Uterine smooth muscle cell (primary cell): ENCODE results near the gene DNPEP. TPM values are rescaled to one million over a fixed set of nuclear protein-coding genes. Genes with fewer than 3 reads are reported as not detected.

ENCODE experiments used
- total RNA-seq: library from RNA; depleted of rRNA; stranded (reverse); fragments of >200 nt; gene quantifications from 2 replicates; pipeline ENCODE4 v1.2.3, GENCODE V29; 2014

The DNPEP gene
- total RNA-seq: 80.4 and 85.0 TPM in 2 replicates

GRCh38 chr2:219387306-219388120, at the start of gene DNPEP:
TSS of gene DNPEP (minus strand) at chr2:219387912. CDS start at chr2:219387794, 118 bp downstream.

GRCh38 chr2:219434718-219435525, 47.2 kb upstream of the DNPEP start, which contains the start of gene SPEG:
TSS of gene SPEG (plus strand) at chr2:219434843. CDS start at chr2:219434978, 135 bp downstream.

GRCh38 chr2:219418155-219419011, 30.7 kb upstream of the DNPEP start, which contains the start of gene DES:
TSS of gene DES (plus strand) at chr2:219418377. CDS start at chr2:219418463, 86 bp downstream.

GRCh38 chr2:219332542-219332941, 55.2 kb downstream of the DNPEP start, which contains the start of gene RESP18:
TSS of gene RESP18 (minus strand) at chr2:219332744.

Other genes starting within 250 kb of the DNPEP start
- 19.7 and 23.9 TPM in 2 replicates for gene NHEJ1, start 227.1 kb downstream of the DNPEP start, total RNA-seq
- gene SLC23A3, start 217.9 kb downstream of the DNPEP start, total RNA-seq: 1.00 and 2.5 TPM in 2 replicates
- 26.9 and 31.2 TPM in 2 replicates for gene CNPPD1, start 211.0 kb downstream of the DNPEP start, total RNA-seq
- gene RETREG2, start 209.6 kb downstream of the DNPEP start, total RNA-seq: 75.1 and 77.5 TPM in 2 replicates
- gene ZFAND2B, start 181.1 kb downstream of the DNPEP start, total RNA-seq: 25.5 and 30.0 TPM in 2 replicates
- gene ABCB6, start 169.0 kb downstream of the DNPEP start, total RNA-seq: 28.1 and 38.4 TPM in 2 replicates
- 27.0 and 40.4 TPM in 2 replicates for gene ATG9A, start 158.3 kb downstream of the DNPEP start, total RNA-seq
- gene ANKZF1, start 158.1 kb downstream of the DNPEP start, total RNA-seq: 23.4 and 27.0 TPM in 2 replicates
- 17.5 and 19.1 TPM in 2 replicates for gene GLB1L, start 142.5 kb downstream of the DNPEP start, total RNA-seq
- 42.4 and 48.9 TPM in 2 replicates for gene STK16, start 142.4 kb downstream of the DNPEP start, total RNA-seq
- gene TUBA4B, start 134.7 kb downstream of the DNPEP start, total RNA-seq: 0.11 TPM in 1 of 2 replicates, not detected in the other
- 6.9 and 11.5 TPM in 2 replicates for gene TUBA4A, start 134.0 kb downstream of the DNPEP start, total RNA-seq
- gene DNAJB2, start 108.5 kb downstream of the DNPEP start, total RNA-seq: 47.1 and 51.1 TPM in 2 replicates
- 9.0 and 58.1 TPM in 2 replicates for gene PTPRN, start 78.5 kb downstream of the DNPEP start, total RNA-seq
- not detected in 2 replicates for gene RESP18, start 55.2 kb downstream of the DNPEP start, total RNA-seq
- gene DES, start 30.5 kb upstream of the DNPEP start, total RNA-seq: 284 and 858 TPM in 2 replicates
- 38.8 and 60.6 TPM in 2 replicates for gene SPEG, start 46.9 kb upstream of the DNPEP start, total RNA-seq
- gene GMPPA, start 111.0 kb upstream of the DNPEP start, total RNA-seq: 67.4 and 70.6 TPM in 2 replicates
- gene ASIC4, start 126.6 kb upstream of the DNPEP start, total RNA-seq: 0.25 and 0.55 TPM in 2 replicates
- gene CHPF, start 155.9 kb upstream of the DNPEP start, total RNA-seq: 187 and 327 TPM in 2 replicates
- 0.77 and 1.9 TPM in 2 replicates for gene TMEM198, start 156.1 kb upstream of the DNPEP start, total RNA-seq
- gene OBSL1, start 183.6 kb upstream of the DNPEP start, total RNA-seq: 47.6 and 70.9 TPM in 2 replicates
- gene INHA, start 184.4 kb upstream of the DNPEP start, total RNA-seq: 0.11 and 0.50 TPM in 2 replicates
- 17.9 and 18.6 TPM in 2 replicates for gene STK11IP, start 209.9 kb upstream of the DNPEP start, total RNA-seq
- 4.3 and 9.5 TPM in 2 replicates for gene SLC4A3, start 239.7 kb upstream of the DNPEP start, total RNA-seq